WTC11 (cell line): ENCODE results near the gene FNIP2.

Source experiments
- CTCF ChIP-seq: fragments of 200-600 bp; IDR thresholded peaks from 2 replicates; pipeline ENCODE4 v1.8.0; 2022; ENCODE audit warnings: antibody characterized with exemption
- IRF1 ChIP-seq: sonication (generic); formaldehyde crosslinking; IDR thresholded peaks from 2 replicates; pipeline ENCODE4 v1.8.0; 2023; ENCODE audit warnings: missing genetic modification reagents
- MAX ChIP-seq: sonication (generic); formaldehyde crosslinking; IDR thresholded peaks from 2 replicates; pipeline ENCODE4 v1.8.0; 2022; ENCODE audit warnings: mild to moderate bottlenecking, missing genetic modification reagents
- NR2C2 ChIP-seq: sonication (generic); formaldehyde crosslinking; IDR thresholded peaks from 2 replicates; pipeline ENCODE4 v1.8.0; 2022; ENCODE audit warnings: mild to moderate bottlenecking, missing genetic modification reagents
- TEAD4 ChIP-seq: sonication (generic); formaldehyde crosslinking; IDR thresholded peaks from 2 replicates; pipeline ENCODE4 v1.8.0; 2022; ENCODE audit warnings: mild to moderate bottlenecking, missing genetic modification reagents
- TF ChIP-seq, protein P1 (sequence below): sonication (generic); formaldehyde crosslinking; IDR thresholded peaks from 2 replicates; pipeline ENCODE4 v1.8.1; 2023; ENCODE audit warnings: mild to moderate bottlenecking, missing genetic modification reagents, moderate library complexity
- TF ChIP-seq, protein P2 (sequence below): sonication (generic); formaldehyde crosslinking; conservative IDR thresholded peaks from 2 replicates; pipeline ENCODE4 v1.8.1; 2023; ENCODE audit warnings: mild to moderate bottlenecking, low read depth, missing genetic modification reagents, moderate library complexity
- TF ChIP-seq, protein P3 (sequence below): sonication (generic); formaldehyde crosslinking; IDR thresholded peaks from 2 replicates; pipeline ENCODE4 v1.8.1; 2023; ENCODE audit warnings: mild to moderate bottlenecking, missing genetic modification reagents
- TF ChIP-seq, protein P4 (sequence below): sonication (generic); formaldehyde crosslinking; IDR thresholded peaks from 2 replicates; pipeline ENCODE4 v1.8.1; 2022; ENCODE audit warnings: low read depth, missing genetic modification reagents, borderline replicate concordance

DNA sequence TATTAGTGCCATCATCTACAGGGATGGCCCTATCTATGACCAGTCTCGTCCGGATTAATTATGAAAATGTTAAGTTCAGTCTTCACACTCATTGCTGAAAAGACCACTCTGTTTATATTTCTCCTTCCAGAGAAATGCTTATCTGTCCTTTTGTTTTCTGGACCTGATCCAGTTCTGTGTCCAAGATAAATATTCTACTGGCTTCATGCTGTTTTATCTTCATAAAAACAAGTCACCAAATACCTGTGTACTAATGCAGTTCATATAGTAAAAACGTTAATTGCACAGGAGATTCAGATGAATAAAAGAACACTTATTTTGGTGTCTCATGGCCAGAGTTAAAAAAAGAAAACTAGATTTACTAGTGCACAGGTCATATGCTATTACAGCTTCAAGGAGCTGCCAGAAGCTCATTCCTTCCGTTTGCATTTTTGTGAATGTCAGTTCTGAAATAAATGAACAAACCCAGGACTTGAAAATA, 17.3 kb downstream of the FNIP2 start:
- TF ChIP-seq TEAD4 (CRISPR knock-in tag) (no peak), CTCF (no peak), MAX (no peak), IRF1 (no peak), NR2C2 (CRISPR knock-in tag) (no peak)
- TF ChIP-seq, protein P1, sequence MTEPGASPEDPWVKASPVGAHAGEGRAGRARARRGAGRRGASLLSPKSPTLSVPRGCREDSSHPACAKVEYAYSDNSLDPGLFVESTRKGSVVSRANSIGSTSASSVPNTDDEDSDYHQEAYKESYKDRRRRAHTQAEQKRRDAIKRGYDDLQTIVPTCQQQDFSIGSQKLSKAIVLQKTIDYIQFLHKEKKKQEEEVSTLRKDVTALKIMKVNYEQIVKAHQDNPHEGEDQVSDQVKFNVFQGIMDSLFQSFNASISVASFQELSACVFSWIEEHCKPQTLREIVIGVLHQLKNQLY (CRISPR knock-in tag), result no peak
- TF ChIP-seq, protein P2, sequence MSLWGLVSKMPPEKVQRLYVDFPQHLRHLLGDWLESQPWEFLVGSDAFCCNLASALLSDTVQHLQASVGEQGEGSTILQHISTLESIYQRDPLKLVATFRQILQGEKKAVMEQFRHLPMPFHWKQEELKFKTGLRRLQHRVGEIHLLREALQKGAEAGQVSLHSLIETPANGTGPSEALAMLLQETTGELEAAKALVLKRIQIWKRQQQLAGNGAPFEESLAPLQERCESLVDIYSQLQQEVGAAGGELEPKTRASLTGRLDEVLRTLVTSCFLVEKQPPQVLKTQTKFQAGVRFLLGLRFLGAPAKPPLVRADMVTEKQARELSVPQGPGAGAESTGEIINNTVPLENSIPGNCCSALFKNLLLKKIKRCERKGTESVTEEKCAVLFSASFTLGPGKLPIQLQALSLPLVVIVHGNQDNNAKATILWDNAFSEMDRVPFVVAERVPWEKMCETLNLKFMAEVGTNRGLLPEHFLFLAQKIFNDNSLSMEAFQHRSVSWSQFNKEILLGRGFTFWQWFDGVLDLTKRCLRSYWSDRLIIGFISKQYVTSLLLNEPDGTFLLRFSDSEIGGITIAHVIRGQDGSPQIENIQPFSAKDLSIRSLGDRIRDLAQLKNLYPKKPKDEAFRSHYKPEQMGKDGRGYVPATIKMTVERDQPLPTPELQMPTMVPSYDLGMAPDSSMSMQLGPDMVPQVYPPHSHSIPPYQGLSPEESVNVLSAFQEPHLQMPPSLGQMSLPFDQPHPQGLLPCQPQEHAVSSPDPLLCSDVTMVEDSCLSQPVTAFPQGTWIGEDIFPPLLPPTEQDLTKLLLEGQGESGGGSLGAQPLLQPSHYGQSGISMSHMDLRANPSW, result no peak
- TF ChIP-seq, protein P3, sequence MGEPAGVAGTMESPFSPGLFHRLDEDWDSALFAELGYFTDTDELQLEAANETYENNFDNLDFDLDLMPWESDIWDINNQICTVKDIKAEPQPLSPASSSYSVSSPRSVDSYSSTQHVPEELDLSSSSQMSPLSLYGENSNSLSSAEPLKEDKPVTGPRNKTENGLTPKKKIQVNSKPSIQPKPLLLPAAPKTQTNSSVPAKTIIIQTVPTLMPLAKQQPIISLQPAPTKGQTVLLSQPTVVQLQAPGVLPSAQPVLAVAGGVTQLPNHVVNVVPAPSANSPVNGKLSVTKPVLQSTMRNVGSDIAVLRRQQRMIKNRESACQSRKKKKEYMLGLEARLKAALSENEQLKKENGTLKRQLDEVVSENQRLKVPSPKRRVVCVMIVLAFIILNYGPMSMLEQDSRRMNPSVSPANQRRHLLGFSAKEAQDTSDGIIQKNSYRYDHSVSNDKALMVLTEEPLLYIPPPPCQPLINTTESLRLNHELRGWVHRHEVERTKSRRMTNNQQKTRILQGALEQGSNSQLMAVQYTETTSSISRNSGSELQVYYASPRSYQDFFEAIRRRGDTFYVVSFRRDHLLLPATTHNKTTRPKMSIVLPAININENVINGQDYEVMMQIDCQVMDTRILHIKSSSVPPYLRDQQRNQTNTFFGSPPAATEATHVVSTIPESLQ (CRISPR knock-in tag), result no peak
- TF ChIP-seq, protein P4, sequence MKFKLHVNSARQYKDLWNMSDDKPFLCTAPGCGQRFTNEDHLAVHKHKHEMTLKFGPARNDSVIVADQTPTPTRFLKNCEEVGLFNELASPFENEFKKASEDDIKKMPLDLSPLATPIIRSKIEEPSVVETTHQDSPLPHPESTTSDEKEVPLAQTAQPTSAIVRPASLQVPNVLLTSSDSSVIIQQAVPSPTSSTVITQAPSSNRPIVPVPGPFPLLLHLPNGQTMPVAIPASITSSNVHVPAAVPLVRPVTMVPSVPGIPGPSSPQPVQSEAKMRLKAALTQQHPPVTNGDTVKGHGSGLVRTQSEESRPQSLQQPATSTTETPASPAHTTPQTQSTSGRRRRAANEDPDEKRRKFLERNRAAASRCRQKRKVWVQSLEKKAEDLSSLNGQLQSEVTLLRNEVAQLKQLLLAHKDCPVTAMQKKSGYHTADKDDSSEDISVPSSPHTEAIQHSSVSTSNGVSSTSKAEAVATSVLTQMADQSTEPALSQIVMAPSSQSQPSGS (CRISPR knock-in tag), result no peak
